A673 (cell line): ENCODE results near the gene LY6G5C.

Source experiments
- EZH2 ChIP-seq: fragments of 200-600 bp; sonication (generic); IDR thresholded peaks from 2 replicates; pipeline ENCODE4 v1.6.1; 2017; ENCODE audit warnings: borderline replicate concordance, low read depth, mild to moderate bottlenecking, mixed read lengths, antibody characterized with exemption, low read length; ENCODE audit not compliant: poor library complexity, severe bottlenecking
- TF ChIP-seq, protein P1 (sequence below): fragments of 300-800, 200-600 bp; sonication (generic); conservative IDR thresholded peaks from 2 replicates; pipeline ENCODE4 v1.5.1; 2017; ENCODE audit warnings: low read depth, mild to moderate bottlenecking, antibody characterized with exemption, low read length, moderate library complexity, mixed read lengths

DNA sequence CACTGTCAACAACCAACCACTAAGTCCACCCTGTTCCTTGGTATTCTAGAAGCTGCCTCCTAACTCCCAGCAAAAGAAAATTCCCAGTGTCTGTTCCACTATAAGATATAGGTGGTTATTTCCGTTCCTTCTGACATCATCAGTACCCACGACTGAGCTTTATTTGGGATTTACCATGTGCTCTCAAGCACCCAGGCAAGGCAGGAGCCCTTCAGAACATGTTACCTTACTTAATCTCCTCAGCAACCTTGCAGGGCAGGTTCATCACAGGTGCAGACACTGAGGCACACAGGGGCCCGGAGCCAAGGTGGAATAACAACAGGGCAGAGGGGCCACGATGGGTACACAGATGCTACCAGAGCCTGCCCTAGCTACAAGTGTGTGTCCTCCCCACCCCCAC is 11.5 kb upstream of the LY6G5C start:
- TF ChIP-seq, protein P1, sequence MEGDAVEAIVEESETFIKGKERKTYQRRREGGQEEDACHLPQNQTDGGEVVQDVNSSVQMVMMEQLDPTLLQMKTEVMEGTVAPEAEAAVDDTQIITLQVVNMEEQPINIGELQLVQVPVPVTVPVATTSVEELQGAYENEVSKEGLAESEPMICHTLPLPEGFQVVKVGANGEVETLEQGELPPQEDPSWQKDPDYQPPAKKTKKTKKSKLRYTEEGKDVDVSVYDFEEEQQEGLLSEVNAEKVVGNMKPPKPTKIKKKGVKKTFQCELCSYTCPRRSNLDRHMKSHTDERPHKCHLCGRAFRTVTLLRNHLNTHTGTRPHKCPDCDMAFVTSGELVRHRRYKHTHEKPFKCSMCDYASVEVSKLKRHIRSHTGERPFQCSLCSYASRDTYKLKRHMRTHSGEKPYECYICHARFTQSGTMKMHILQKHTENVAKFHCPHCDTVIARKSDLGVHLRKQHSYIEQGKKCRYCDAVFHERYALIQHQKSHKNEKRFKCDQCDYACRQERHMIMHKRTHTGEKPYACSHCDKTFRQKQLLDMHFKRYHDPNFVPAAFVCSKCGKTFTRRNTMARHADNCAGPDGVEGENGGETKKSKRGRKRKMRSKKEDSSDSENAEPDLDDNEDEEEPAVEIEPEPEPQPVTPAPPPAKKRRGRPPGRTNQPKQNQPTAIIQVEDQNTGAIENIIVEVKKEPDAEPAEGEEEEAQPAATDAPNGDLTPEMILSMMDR: no peak
- TF ChIP-seq EZH2: no peak
